GM23338 (cell line): ENCODE data around the gene ARSI. TPM values are rescaled to one million over a fixed set of nuclear protein-coding genes. Genes with fewer than 3 reads are reported as not detected.

Experiments
- ATAC-seq: fragments of 200-7000 bp; cut with Tn5 transposase; 3 replicates; pipeline ENCODE4 v1.9.1; 2020
- DNase-seq: peaks from one replicate; pipeline ENCODE4 v3.0.0-alpha.2; 2015; ENCODE audit warnings: low spot score
- H2AFZ ChIP-seq: fragments of 200-600 bp; sonication (generic); 2 replicates; pipeline ENCODE4 v1.8.0; 2016; ENCODE audit warnings: antibody characterized with exemption, mild to moderate bottlenecking, moderate library complexity
- H3F3A ChIP-seq: fragments of 200-600 bp; sonication (generic); replicated peaks from 2 replicates; pipeline ENCODE4 v1.8.0; 2017; ENCODE audit warnings: antibody characterized with exemption, mixed run types, low read depth
- H3K27ac ChIP-seq: fragments of 200-600 bp; sonication (generic); 2 replicates; pipeline ENCODE4 v1.6.1; 2016; ENCODE audit warnings: low read depth
- H3K27me3 ChIP-seq: fragments of 200-600 bp; sonication (generic); 2 replicates; pipeline ENCODE4 v1.8.0; 2016; ENCODE audit warnings: mild to moderate bottlenecking, mixed run types, moderate library complexity; ENCODE audit not compliant: insufficient read depth
- H3K36me3 ChIP-seq: fragments of 200-600 bp; sonication (generic); 2 replicates; pipeline ENCODE4 v1.8.0; 2016; ENCODE audit warnings: mild to moderate bottlenecking; ENCODE audit not compliant: insufficient read depth
- H3K4me1 ChIP-seq: fragments of 200-600 bp; sonication (generic); 2 replicates; pipeline ENCODE4 v1.8.0; 2016; ENCODE audit warnings: mild to moderate bottlenecking, moderate library complexity; ENCODE audit not compliant: insufficient read depth
- H3K4me2 ChIP-seq: fragments of 200-600 bp; sonication (generic); 2 replicates; pipeline ENCODE4 v1.7.1; 2017; ENCODE audit warnings: mixed run types
- H3K4me3 ChIP-seq: fragments of 200-600 bp; sonication (generic); 2 replicates; pipeline ENCODE4 v1.6.1; 2016; ENCODE audit warnings: mixed run types
- H3K79me2 ChIP-seq: fragments of 200-600 bp; sonication (generic); replicated peaks from 2 replicates; pipeline ENCODE4 v1.8.0; 2017; ENCODE audit warnings: mild to moderate bottlenecking; ENCODE audit not compliant: insufficient read depth
- H3K9me2 ChIP-seq: fragments of 200-600 bp; sonication (generic); 2 replicates; pipeline ENCODE4 v1.8.0; 2017; ENCODE audit not compliant: insufficient read depth
- H4K20me1 ChIP-seq: fragments of 200-600 bp; sonication (generic); replicated peaks from 2 replicates; pipeline ENCODE4 v1.8.0; 2017; ENCODE audit warnings: mild to moderate bottlenecking; ENCODE audit not compliant: insufficient read depth
- H3K27ac Mint-ChIP-seq: 2 replicates; pipeline ENCODE4 v1.8.0; 2020; ENCODE audit warnings: inconsistent platforms, mild to moderate bottlenecking, moderate library complexity, mixed read lengths
- H3K27me3 Mint-ChIP-seq: 3 replicates; pipeline ENCODE4 v1.8.0; 2022; ENCODE audit warnings: low read depth, mild to moderate bottlenecking, moderate library complexity, mixed read lengths, inconsistent platforms; ENCODE audit not compliant: insufficient read depth, poor library complexity
- H3K36me3 Mint-ChIP-seq: 3 replicates; pipeline ENCODE4 v1.8.0; 2021; ENCODE audit warnings: low read depth, mild to moderate bottlenecking, inconsistent platforms, moderate library complexity, mixed read lengths
- H3K4me1 Mint-ChIP-seq: 3 replicates; pipeline ENCODE4 v1.8.0; 2020; ENCODE audit warnings: mild to moderate bottlenecking, inconsistent platforms, mixed read lengths
- H3K4me3 Mint-ChIP-seq: 3 replicates; pipeline ENCODE4 v1.8.0; 2021; ENCODE audit warnings: moderate library complexity, mild to moderate bottlenecking, inconsistent platforms, mixed read lengths
- H3K9me3 Mint-ChIP-seq: 3 replicates; pipeline ENCODE4 v1.8.0; 2020; ENCODE audit warnings: moderate library complexity, mild to moderate bottlenecking, inconsistent platforms, mixed read lengths
- EZH2 ChIP-seq: fragments of 200-600 bp; sonication (generic); IDR thresholded peaks from one replicate; pipeline ENCODE4 v1.8.0; 2017; ENCODE audit warnings: antibody characterized with exemption, mild to moderate bottlenecking, low read depth; ENCODE audit not compliant: unreplicated experiment
- EZH2phosphoT487 ChIP-seq: fragments of 200-600 bp; sonication (generic); IDR thresholded peaks from one replicate; pipeline ENCODE4 v1.8.1; 2018; ENCODE audit warnings: antibody characterized with exemption; ENCODE audit not compliant: unreplicated experiment
- JUNB ChIP-seq: IDR thresholded peaks from one replicate; pipeline ENCODE4 v1.6.1; 2016; ENCODE audit warnings: antibody characterized with exemption; ENCODE audit not compliant: unreplicated experiment
- POLR2AphosphoS5 ChIP-seq: IDR thresholded peaks from 2 replicates; pipeline ENCODE4 v1.6.1; 2016; ENCODE audit warnings: antibody characterized with exemption, low read depth
- ZNF114 ChIP-seq: fragments of 250-450 bp; sonication (Bioruptor Pico); IDR thresholded peaks from 2 replicates; pipeline ENCODE4 v1.5.0; 2020; ENCODE audit warnings: mild to moderate bottlenecking, moderate library complexity
- ZNF331 ChIP-seq: fragments of 250-450 bp; sonication (Bioruptor Pico); IDR thresholded peaks from 2 replicates; pipeline ENCODE4 v1.5.0; 2020; ENCODE audit warnings: low read depth, mild to moderate bottlenecking, moderate library complexity
- polyA plus RNA-seq: library from polyadenylated mRNA; unstranded; fragments of >200 nt; fragmentation: Nextera tagmentation; extraction: Ambion mirVana; gene quantifications from 2 replicates; pipeline ENCODE4 v1.2.1, GENCODE V29; 2016
- total RNA-seq: library from RNA; depleted of rRNA; stranded (reverse); fragments of >200 nt; shearing (Covaris generic); gene quantifications from 2 replicates; pipeline ENCODE4 v1.2.3, GENCODE V29; 2014
- TF ChIP-seq, protein P1 (sequence below), 2 experiments: fragments of 200-600 bp in 1 of 2; sonication (generic) in 1 of 2; conservative IDR thresholded peaks; 2 replicates each; pipeline versions ENCODE4 v1.5.1 to v1.6.1; 2016 to 2017; ENCODE audit warnings: antibody characterized with exemption in 2 of 2, low read depth in 2 of 2, mild to moderate bottlenecking in 2 of 2, moderate library complexity in 1 of 2

ARSI gene
- total and polyA plus RNA-seq, 2 experiments from 2014 or later, result 0.99 to 6.9 TPM

DNA sequence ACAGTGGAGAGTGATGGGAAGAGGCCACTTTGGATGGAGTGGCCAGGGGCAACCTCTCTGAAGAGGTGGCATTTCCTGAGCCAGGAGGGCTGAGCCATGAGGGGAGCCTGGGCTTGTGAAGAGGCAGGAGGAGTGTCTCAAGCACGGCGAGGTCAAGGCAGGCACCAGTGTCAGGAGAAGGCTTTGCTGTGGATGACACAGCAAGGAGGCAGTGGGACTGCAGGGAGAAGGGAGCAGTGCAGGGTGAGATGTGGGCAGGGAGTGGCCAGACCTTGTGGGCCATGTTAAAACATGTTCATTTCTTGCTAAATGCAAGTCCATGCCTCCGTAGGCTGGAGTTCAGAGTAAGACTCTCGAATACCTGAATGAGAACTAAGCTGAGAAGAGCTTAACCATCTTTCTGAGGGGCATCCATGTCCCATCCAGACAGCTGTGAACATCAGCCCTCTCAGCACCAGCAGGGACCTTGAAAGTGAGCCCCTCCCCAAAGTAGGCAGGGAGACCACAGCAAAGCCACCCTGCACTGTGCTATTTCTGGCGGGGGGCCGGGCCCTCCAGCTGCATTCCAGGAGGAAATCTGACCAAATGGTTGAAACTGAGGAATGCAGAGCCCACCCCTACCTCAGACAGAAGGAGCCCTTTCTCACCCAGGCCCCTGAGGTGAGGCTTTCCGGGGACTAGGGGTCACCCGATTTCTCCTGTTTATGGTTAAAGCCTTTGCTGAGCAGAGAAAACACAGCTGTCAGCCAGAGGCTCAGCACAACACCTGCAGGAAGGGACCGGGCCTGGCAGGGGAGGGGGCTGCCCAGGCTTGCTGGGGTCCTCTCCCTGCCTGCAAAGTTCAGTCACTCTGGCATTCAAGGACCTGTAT is 16.1 kb upstream of the ARSI start:
- H3K4me3 Mint-ChIP-seq, result no peak overlapping the region
- H3K36me3 ChIP-seq, result no peaks in the 10 kb centered on the region
- ATAC-seq (peak; percentile 53), DNase-seq (no peak)
- no peak overlapping the region for H3K4me2 ChIP-seq
- H3K27me3 ChIP-seq, result no peaks in the 10 kb centered on the region
- H3K27ac Mint-ChIP-seq, result no peak overlapping the region
- H2AFZ ChIP-seq, result peak overlapping the region; percentile 66; the same call in 1 of the 2 replicates
- H3K79me2 ChIP-seq, result no peaks in the 10 kb centered on the region
- H3K9me3 Mint-ChIP-seq, result no peaks in the 10 kb centered on the region
- H3K4me1 Mint-ChIP-seq, result peaks cover 11% of the 10 kb centered on the region
- H3K36me3 Mint-ChIP-seq, result no peaks in the 10 kb centered on the region
- no peaks in the 10 kb centered on the region for H3K9me2 ChIP-seq
- no peak overlapping the region for H3K27ac ChIP-seq
- TF ChIP-seq, protein P1, sequence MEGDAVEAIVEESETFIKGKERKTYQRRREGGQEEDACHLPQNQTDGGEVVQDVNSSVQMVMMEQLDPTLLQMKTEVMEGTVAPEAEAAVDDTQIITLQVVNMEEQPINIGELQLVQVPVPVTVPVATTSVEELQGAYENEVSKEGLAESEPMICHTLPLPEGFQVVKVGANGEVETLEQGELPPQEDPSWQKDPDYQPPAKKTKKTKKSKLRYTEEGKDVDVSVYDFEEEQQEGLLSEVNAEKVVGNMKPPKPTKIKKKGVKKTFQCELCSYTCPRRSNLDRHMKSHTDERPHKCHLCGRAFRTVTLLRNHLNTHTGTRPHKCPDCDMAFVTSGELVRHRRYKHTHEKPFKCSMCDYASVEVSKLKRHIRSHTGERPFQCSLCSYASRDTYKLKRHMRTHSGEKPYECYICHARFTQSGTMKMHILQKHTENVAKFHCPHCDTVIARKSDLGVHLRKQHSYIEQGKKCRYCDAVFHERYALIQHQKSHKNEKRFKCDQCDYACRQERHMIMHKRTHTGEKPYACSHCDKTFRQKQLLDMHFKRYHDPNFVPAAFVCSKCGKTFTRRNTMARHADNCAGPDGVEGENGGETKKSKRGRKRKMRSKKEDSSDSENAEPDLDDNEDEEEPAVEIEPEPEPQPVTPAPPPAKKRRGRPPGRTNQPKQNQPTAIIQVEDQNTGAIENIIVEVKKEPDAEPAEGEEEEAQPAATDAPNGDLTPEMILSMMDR (conservative IDR thresholded peaks at IDR 0.05; ENCODE audit: low read depth in 2 of 2), result no peak
- no peak for TF ChIP-seq ZNF114 (CRISPR knock-in tag)
- no peak for TF ChIP-seq EZH2phosphoT487
- no peak for TF ChIP-seq EZH2
- no peaks in the 10 kb centered on the region for H3K4me1 ChIP-seq
- H3F3A ChIP-seq, result no peaks in the 10 kb centered on the region
- peaks cover 9% of the 10 kb centered on the region for H3K27me3 Mint-ChIP-seq
- no peak overlapping the region for H3K4me3 ChIP-seq
- H4K20me1 ChIP-seq, result no peaks in the 10 kb centered on the region

DNA sequence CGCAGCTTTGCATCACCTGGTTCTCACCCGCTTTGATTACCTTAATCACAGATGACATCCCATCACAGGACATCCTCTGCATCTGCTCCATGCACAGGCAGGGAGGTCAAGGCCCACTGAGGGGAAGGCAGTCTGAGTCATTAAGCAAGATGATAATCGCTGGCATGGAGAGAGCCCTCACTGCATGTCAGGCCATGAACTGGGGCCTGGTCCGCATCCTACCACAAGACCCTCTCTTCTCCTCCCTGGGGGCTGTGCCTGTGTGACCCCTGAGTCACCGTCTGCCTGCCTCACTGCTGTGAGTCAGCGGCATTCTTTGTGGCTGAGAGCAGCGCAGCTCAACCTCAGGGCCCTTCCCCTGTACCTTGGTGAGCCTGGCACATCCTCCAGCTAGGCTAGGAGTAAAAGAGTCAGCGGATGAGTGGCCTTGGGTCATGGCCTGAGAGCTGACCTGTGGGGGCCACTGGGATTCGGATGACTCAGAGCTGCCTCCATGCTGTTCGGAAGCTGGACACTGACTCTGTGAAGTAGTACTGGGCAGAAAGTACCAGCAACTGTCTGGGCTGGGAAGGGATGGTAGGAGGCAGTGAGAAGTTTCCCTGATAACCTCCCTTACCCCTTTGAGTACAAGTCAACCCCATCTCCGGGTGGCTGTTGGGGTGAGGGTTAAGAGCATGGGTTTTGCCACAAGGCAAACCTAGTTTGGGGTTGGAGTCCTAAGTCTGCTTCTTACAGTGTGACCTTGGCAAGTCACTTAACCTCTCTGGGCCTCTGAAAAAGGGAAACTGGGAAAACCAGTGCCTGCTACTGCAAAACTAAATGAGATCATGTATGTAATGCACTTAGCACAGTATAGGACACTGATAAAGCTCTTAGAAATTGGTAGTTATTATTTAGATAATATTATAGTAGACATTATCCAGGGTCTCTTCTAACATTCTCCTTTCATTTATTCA is 14.6 kb upstream of the ARSI start:
- Histone ChIP-seq H4K20me1 (no peaks in the 10 kb centered on the region), H3K4me3 (no peak overlapping the region), H3K4me2 (no peak overlapping the region), H3K27ac (no peak overlapping the region), H2AFZ (no peak overlapping the region), H3K9me2 (no peaks in the 10 kb centered on the region), H3K36me3 (no peaks in the 10 kb centered on the region), H3K79me2 (no peaks in the 10 kb centered on the region), H3K4me1 (no peaks in the 10 kb centered on the region), H3F3A (no peaks in the 10 kb centered on the region), H3K27me3 (no peaks in the 10 kb centered on the region)
- no peak overlapping the region for H3K4me3 Mint-ChIP-seq
- H3K36me3 Mint-ChIP-seq, result no peaks in the 10 kb centered on the region
- DNase-seq (peak; percentile 9), ATAC-seq (peak; percentile 57)
- H3K27ac Mint-ChIP-seq, result no peak overlapping the region
- TF ChIP-seq EZH2phosphoT487 (no peak), EZH2 (no peak), ZNF331 (CRISPR knock-in tag) (no peak), POLR2AphosphoS5 (no peak), JUNB (no peak)
- H3K27me3 Mint-ChIP-seq, result peaks cover 7% of the 10 kb centered on the region
- no peaks in the 10 kb centered on the region for H3K9me3 Mint-ChIP-seq
- H3K4me1 Mint-ChIP-seq, result peaks cover 11% of the 10 kb centered on the region
